PC-9 (cell line): ENCODE results near the gene CHN1.

Experiments
- EZH2 ChIP-seq: fragments of 200-600 bp; sonication (generic); IDR thresholded peaks from 2 replicates; pipeline ENCODE4 v1.8.0; 2017; ENCODE audit warnings: antibody characterized with exemption, low read depth
- TF ChIP-seq, protein P1 (sequence below): fragments of 200-600 bp; sonication (generic); conservative IDR thresholded peaks from 2 replicates; pipeline ENCODE4 v1.6.1; 2017; ENCODE audit warnings: mixed run types, antibody characterized with exemption, mild to moderate bottlenecking, moderate library complexity

GRCh38 chr2:175039031-175039430 lies 33.9 kb upstream of the CHN1 start:
- TF ChIP-seq, protein P1, sequence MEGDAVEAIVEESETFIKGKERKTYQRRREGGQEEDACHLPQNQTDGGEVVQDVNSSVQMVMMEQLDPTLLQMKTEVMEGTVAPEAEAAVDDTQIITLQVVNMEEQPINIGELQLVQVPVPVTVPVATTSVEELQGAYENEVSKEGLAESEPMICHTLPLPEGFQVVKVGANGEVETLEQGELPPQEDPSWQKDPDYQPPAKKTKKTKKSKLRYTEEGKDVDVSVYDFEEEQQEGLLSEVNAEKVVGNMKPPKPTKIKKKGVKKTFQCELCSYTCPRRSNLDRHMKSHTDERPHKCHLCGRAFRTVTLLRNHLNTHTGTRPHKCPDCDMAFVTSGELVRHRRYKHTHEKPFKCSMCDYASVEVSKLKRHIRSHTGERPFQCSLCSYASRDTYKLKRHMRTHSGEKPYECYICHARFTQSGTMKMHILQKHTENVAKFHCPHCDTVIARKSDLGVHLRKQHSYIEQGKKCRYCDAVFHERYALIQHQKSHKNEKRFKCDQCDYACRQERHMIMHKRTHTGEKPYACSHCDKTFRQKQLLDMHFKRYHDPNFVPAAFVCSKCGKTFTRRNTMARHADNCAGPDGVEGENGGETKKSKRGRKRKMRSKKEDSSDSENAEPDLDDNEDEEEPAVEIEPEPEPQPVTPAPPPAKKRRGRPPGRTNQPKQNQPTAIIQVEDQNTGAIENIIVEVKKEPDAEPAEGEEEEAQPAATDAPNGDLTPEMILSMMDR, result no peak
- no peak for TF ChIP-seq EZH2
